ENCODE results near the gene GARIN5B. TPM values are rescaled to one million over a fixed set of nuclear protein-coding genes. Genes with fewer than 3 reads are reported as not detected.
A peak's percentile ranks its signal among the peaks of the same experiment; 100 is the strongest.
"Not testable (repeated sequence)": the region's sequence is repeated elsewhere in the genome, so short reads cannot be mapped to it uniquely, and the experiment has no call there.

GARIN5B gene
- polyA plus RNA-seq (2012; ENCODE audit: low read depth, missing spikeins), result not detected

GRCh38 chr19:55362990-55363716 lies at the start of gene GARIN5B:
GARIN5B (minus strand) TSS chr19:55363260; CDS start chr19:55363066, 194 bp downstream.
- FAIRE-seq (no peak), DNase-seq (ENCODE audit: insufficient read length, low spot score) (no peak)
- no peak for TF ChIP-seq TAF1 (IDR thresholded peaks at IDR 0.05; ENCODE audit: low read depth, low read length)

DNA sequence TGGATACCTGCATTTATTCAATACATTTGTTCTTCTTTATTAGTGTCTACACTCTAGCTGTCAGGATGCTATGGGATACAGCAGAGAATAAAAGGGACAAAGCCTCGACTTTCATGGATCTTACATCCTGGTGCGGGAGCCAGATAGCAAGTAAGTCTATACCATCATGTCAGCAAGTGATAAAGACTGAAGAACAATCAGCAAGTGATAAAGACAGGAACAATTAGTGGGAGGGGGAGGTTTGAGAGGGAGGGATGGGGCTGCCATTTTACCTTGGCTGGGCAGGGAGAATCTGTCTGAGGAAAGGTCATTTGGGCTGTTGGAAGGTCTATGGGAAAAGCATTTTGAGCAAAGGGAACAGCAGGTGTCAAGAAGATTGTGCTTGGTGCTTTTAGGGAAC lies 47.1 kb upstream of the GARIN5B start:
- DNase-seq (ENCODE audit: insufficient read length, low spot score) (no peak), FAIRE-seq (no peak)
- TF ChIP-seq POLR2AphosphoS5 (IDR thresholded peaks at IDR 0.05; ENCODE audit: low read depth, low read length), result no peak
- TF ChIP-seq POU2F2 (IDR thresholded peaks at IDR 0.05; ENCODE audit: low read depth, low read length), result no peak
- no peak for TF ChIP-seq POLR2A (IDR thresholded peaks at IDR 0.05; ENCODE audit: low read depth, low read length)
- no peak for TF ChIP-seq PAX5 (IDR thresholded peaks at IDR 0.05; ENCODE audit: insufficient read depth, low read length, severe bottlenecking)
- no peak for TF ChIP-seq TAF1 (IDR thresholded peaks at IDR 0.05; ENCODE audit: low read depth, low read length)
- no peak for TF ChIP-seq SPI1 (IDR thresholded peaks at IDR 0.05; ENCODE audit: low read depth, low read length)

- FAIRE-seq; DNase-seq (ENCODE audit: insufficient read length, low spot score): not testable (repeated sequence)
These were observed 46.1 kb upstream of the GARIN5B start for GRCh38 chr19:55409179-55409578.

DNA sequence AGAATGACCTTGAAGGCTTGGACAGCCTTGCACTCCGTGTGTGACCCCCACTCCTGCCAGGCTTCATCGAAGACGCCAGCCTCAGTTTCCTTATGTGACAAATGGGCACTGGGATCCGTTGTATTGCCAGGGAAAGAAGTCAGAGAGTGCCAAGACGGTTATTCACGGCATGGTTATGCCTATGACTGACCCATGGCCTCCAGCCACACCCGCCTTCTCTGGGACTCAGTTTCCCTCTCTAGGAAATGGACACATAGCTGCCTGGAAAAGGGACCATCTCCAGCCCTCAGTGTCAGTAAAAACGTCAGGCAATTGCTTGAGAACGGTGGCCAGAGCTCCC lies 45.4 kb upstream of the GARIN5B start:
- DNase-seq (ENCODE audit: insufficient read length, low spot score), result no peak
- FAIRE-seq, result no peak
- TF ChIP-seq POLR2A (IDR thresholded peaks at IDR 0.05; ENCODE audit: low read depth, low read length), result no peak
- no peak for TF ChIP-seq POU2F2 (IDR thresholded peaks at IDR 0.05; ENCODE audit: low read depth, low read length)
- no peak for TF ChIP-seq TAF1 (IDR thresholded peaks at IDR 0.05; ENCODE audit: low read depth, low read length)
- no peak for TF ChIP-seq POLR2AphosphoS5 (IDR thresholded peaks at IDR 0.05; ENCODE audit: low read depth, low read length)
- TF ChIP-seq PAX5 (IDR thresholded peaks at IDR 0.05; ENCODE audit: insufficient read depth, low read length, severe bottlenecking), result no peak
- TF ChIP-seq SPI1 (IDR thresholded peaks at IDR 0.05; ENCODE audit: low read depth, low read length), result no peak

- TF ChIP-seq POLR2A (IDR thresholded peaks at IDR 0.05; ENCODE audit: low read depth, low read length) (peak; percentile 73; the same call in 1 of the 2 replicates), SPI1 (IDR thresholded peaks at IDR 0.05; ENCODE audit: low read depth, low read length) (peak; percentile 75), POU2F2 (IDR thresholded peaks at IDR 0.05; ENCODE audit: low read depth, low read length) (peak; percentile 98), POLR2AphosphoS5 (IDR thresholded peaks at IDR 0.05; ENCODE audit: low read depth, low read length) (peak; percentile 66), PAX5 (IDR thresholded peaks at IDR 0.05; ENCODE audit: insufficient read depth, low read length, severe bottlenecking) (peak; percentile 70), TAF1 (IDR thresholded peaks at IDR 0.05; ENCODE audit: low read depth, low read length) (peak; percentile 80; the same call in 1 of the 2 replicates)
- DNase-seq (ENCODE audit: insufficient read length, low spot score) (peak; percentile 96), FAIRE-seq (peak; percentile 96)
These were observed 44.9 kb upstream of the GARIN5B start for GRCh38 chr19:55407800-55408532.

- peak; percentile 95 for TF ChIP-seq POLR2AphosphoS5 (IDR thresholded peaks at IDR 0.05; ENCODE audit: low read depth, low read length)
- peak; percentile 97 for TF ChIP-seq POLR2A (IDR thresholded peaks at IDR 0.05; ENCODE audit: low read depth, low read length)
- peak; percentile 55; the same call in 1 of the 2 replicates for TF ChIP-seq POU2F2 (IDR thresholded peaks at IDR 0.05; ENCODE audit: low read depth, low read length)
- not testable (repeated sequence) for FAIRE-seq; DNase-seq (ENCODE audit: insufficient read length, low spot score)
These were observed 44.4 kb upstream of the GARIN5B start, which contains the start of gene UBE2S for GRCh38 chr19:55407550-55407799. UBE2S (minus strand) TSS chr19:55407788; CDS start chr19:55407589, 199 bp downstream.

GRCh38 chr19:55406826-55407549 lies 43.9 kb upstream of the GARIN5B start:
- DNase-seq (ENCODE audit: insufficient read length, low spot score) (no peak), FAIRE-seq (no peak)
- TF ChIP-seq POLR2A (IDR thresholded peaks at IDR 0.05; ENCODE audit: low read depth, low read length) (no peak), POLR2AphosphoS5 (IDR thresholded peaks at IDR 0.05; ENCODE audit: low read depth, low read length) (no peak), POU2F2 (IDR thresholded peaks at IDR 0.05; ENCODE audit: low read depth, low read length) (no peak), TAF1 (IDR thresholded peaks at IDR 0.05; ENCODE audit: low read depth, low read length) (no peak)

DNA sequence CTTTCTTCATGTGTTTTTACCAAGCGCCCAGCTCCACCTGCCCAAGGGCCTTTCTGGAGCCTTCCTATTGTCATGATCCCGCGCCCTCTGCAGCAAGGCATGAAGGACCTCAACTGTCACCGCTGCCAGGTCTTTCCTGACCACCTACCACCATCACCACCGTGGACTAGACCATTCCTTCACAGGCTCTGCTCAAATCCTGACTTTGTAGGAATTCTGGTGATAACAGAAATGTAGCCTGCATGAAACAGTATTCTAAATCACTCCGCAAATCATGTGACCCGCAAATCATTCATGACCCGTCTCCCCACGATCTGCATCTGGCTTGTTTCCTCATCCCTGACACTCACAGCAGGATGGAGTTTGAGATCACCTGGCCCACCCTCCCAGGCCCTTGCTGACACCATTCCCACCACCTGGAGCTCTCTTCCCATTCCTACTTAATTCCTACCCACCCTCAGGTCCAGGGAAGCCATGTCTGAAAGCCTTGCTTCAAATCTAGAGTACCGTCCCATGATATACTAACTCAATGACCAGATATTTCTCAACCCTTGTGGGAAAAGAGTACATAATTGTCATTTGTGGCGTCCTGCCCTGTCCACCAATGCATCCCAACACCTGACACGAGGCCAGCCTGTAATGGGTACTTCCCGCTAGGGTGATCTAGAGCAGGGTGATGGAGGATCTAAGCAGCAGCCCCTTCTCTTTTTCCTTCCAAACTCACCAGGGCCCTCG lies 43.2 kb upstream of the GARIN5B start:
- DNase-seq (ENCODE audit: insufficient read length, low spot score) (no peak), FAIRE-seq (no peak)
- TF ChIP-seq TAF1 (IDR thresholded peaks at IDR 0.05; ENCODE audit: low read depth, low read length) (no peak), POU2F2 (IDR thresholded peaks at IDR 0.05; ENCODE audit: low read depth, low read length) (no peak), POLR2A (IDR thresholded peaks at IDR 0.05; ENCODE audit: low read depth, low read length) (no peak), SPI1 (IDR thresholded peaks at IDR 0.05; ENCODE audit: low read depth, low read length) (no peak), PAX5 (IDR thresholded peaks at IDR 0.05; ENCODE audit: insufficient read depth, low read length, severe bottlenecking) (no peak), POLR2AphosphoS5 (IDR thresholded peaks at IDR 0.05; ENCODE audit: low read depth, low read length) (no peak)

DNA sequence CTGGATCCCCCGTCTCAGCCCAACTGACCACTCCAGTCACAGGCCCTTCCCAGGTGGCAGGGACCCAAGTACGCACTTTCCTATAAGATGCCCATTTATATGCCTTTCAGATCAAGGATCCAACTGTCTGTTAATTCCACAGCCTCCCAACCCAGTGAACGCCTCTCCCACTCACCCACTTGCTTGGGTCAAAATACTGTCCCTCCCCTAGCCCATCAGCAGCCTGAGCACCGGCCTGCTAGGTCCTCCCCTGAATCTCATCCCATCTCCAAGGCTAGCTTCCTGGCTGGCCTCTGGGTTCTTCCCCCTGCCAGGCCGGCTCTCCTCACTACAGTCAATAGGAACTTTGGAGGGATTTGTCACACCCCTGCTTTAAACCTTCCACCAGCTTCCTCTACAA lies 42.6 kb upstream of the GARIN5B start:
- DNase-seq (ENCODE audit: insufficient read length, low spot score) (no peak), FAIRE-seq (no peak)
- TF ChIP-seq POLR2A (IDR thresholded peaks at IDR 0.05; ENCODE audit: low read depth, low read length) (no peak), POLR2AphosphoS5 (IDR thresholded peaks at IDR 0.05; ENCODE audit: low read depth, low read length) (no peak), POU2F2 (IDR thresholded peaks at IDR 0.05; ENCODE audit: low read depth, low read length) (no peak), TAF1 (IDR thresholded peaks at IDR 0.05; ENCODE audit: low read depth, low read length) (no peak), SPI1 (IDR thresholded peaks at IDR 0.05; ENCODE audit: low read depth, low read length) (no peak), PAX5 (IDR thresholded peaks at IDR 0.05; ENCODE audit: insufficient read depth, low read length, severe bottlenecking) (no peak)
